Naive B cell (primary cell): ENCODE results near the gene DUSP12. TPM values are rescaled to one million over a fixed set of nuclear protein-coding genes. Genes with fewer than 3 reads are reported as not detected.

Source experiments
- ATAC-seq, 2 donors: fragments of 150-1000 bp; cut with Tn5 transposase; 2 replicates each; pipeline ENCODE4 v1.10.0; 2021; ENCODE audit warnings: low read depth in 2 of 2, mild to moderate bottlenecking in 2 of 2, moderate library complexity in 2 of 2
- DNase-seq: peaks from one replicate; pipeline ENCODE4 v3.0.0; 2022
- H3K27ac Mint-ChIP-seq, 6 donors: one replicate each; pipeline ENCODE4 v1.8.0; 2020 to 2022; ENCODE audit warnings: mild to moderate bottlenecking in 6 of 6, mixed read lengths in 6 of 6, moderate library complexity in 5 of 6, inconsistent platforms in 2 of 6
- H3K27me3 Mint-ChIP-seq, 3 donors: one replicate each; pipeline ENCODE4 v1.8.0; 2021 to 2022; ENCODE audit warnings: mixed read lengths in 3 of 3, mild to moderate bottlenecking in 1 of 3
- H3K36me3 Mint-ChIP-seq, 2 donors: one replicate each; pipeline ENCODE4 v1.8.0; 2020 to 2022; ENCODE audit warnings: mixed read lengths in 2 of 2, inconsistent platforms in 1 of 2, mild to moderate bottlenecking in 1 of 2
- H3K4me1 Mint-ChIP-seq, 3 donors: one replicate each; pipeline ENCODE4 v1.8.0; 2020 to 2022; ENCODE audit warnings: mixed read lengths in 3 of 3, inconsistent platforms in 1 of 3, mild to moderate bottlenecking in 1 of 3, moderate library complexity in 1 of 3
- H3K4me3 Mint-ChIP-seq, 8 donors: one replicate each; pipeline ENCODE4 v1.8.0; 2020 to 2022; ENCODE audit warnings: mild to moderate bottlenecking in 8 of 8, mixed read lengths in 8 of 8, moderate library complexity in 8 of 8, inconsistent platforms in 2 of 8
- H3K9me3 Mint-ChIP-seq, 7 donors: one replicate each; pipeline ENCODE4 v1.8.0; 2020 to 2022; ENCODE audit warnings: mixed read lengths in 7 of 7, mild to moderate bottlenecking in 5 of 7, inconsistent platforms in 2 of 7, moderate library complexity in 1 of 7
- polyA plus RNA-seq, 6 donors: library from polyadenylated mRNA; unstranded; fragments of 300-500 nt; fragmentation: Illumina TruSeq; gene quantifications; one replicate each; pipeline ENCODE4 v1.2.3, GENCODE V29; 2021; ENCODE audit warnings: low read depth in 6 of 6

The DUSP12 gene
- polyA plus RNA-seq: 100 to 1,000 TPM in 1 of 6 donors, 10 to 100 TPM in 5; 58.2 to 109 (median 66.5) TPM

GRCh38 chr1:161749509-161750407, at the start of gene DUSP12:
TSS of gene DUSP12 (plus strand) at chr1:161749786. CDS start at chr1:161749802, 16 bp downstream.
- ATAC-seq (peak; percentile 96 to 98), DNase-seq (peak; percentile 87)
- H3K4me3 Mint-ChIP-seq: peak within 1 kb of the TSS; percentile 94 to 100 (median 98)
- H3K36me3 Mint-ChIP-seq: peaks cover 10 to 13% of the 10 kb centered on the region in 2 donors
- H3K27me3 Mint-ChIP-seq: peaks cover 8 to 21% (median 19%) of the 10 kb centered on the region in 3 donors
- H3K4me1 Mint-ChIP-seq: peaks cover 21 to 38% (median 27%) of the 10 kb centered on the region in 3 donors
- peak within 1 kb of the TSS; percentile 88 to 98 (median 94) for H3K27ac Mint-ChIP-seq
- H3K9me3 Mint-ChIP-seq: peaks cover 0 to 2% (median 0%) of the 10 kb centered on the region in 7 donors

GRCh38 chr1:161702250-161702649, 47.3 kb upstream of the DUSP12 start:
- H3K4me3 Mint-ChIP-seq: no peak overlapping the region
- peaks cover 0 to 2% (median 0%) of the 10 kb centered on the region in 3 donors for H3K4me1 Mint-ChIP-seq
- H3K27ac Mint-ChIP-seq: no peak overlapping the region
- no peaks in the 10 kb centered on the region for H3K36me3 Mint-ChIP-seq
- H3K27me3 Mint-ChIP-seq: no peaks in the 10 kb centered on the region
- ATAC-seq (no peak), DNase-seq (no peak)
- peaks cover 0 to 7% (median 0%) of the 10 kb centered on the region in 7 donors for H3K9me3 Mint-ChIP-seq

GRCh38 chr1:161705537-161705936, 44.0 kb upstream of the DUSP12 start:
- peak; percentile 89 to 91 for ATAC-seq
- peak overlapping the region in 2 of 6 donors; percentile 89 to 97 for H3K27ac Mint-ChIP-seq

GRCh38 chr1:161706113-161706481, 43.5 kb upstream of the DUSP12 start:
- peaks cover 0 to 11% of the 10 kb centered on the region in 2 donors for H3K36me3 Mint-ChIP-seq
- H3K4me1 Mint-ChIP-seq: peaks cover 19 to 21% (median 20%) of the 10 kb centered on the region in 3 donors
- ATAC-seq (no peak), DNase-seq (no peak)
- no peaks in the 10 kb centered on the region for H3K9me3 Mint-ChIP-seq
- no peaks in the 10 kb centered on the region for H3K27me3 Mint-ChIP-seq
- H3K27ac Mint-ChIP-seq: peak overlapping the region in 1 of 6 donors; percentile 97
- peak overlapping the region in 5 of 8 donors; percentile 64 to 88 (median 82) for H3K4me3 Mint-ChIP-seq

More at GRCh38 chr1:161705537-161705936, 44.0 kb upstream of the DUSP12 start:
- peak; percentile 82 for DNase-seq
- Mint-ChIP-seq H3K36me3 (peaks cover 0 to 11% of the 10 kb centered on the region in 2 donors), H3K4me3 (peak overlapping the region in 6 of 8 donors; percentile 64 to 88 (median 82)), H3K9me3 (no peaks in the 10 kb centered on the region), H3K4me1 (peaks cover 14 to 16% (median 15%) of the 10 kb centered on the region in 3 donors), H3K27me3 (no peaks in the 10 kb centered on the region)

GRCh38 chr1:161706482-161707347, 42.9 kb upstream of the DUSP12 start, which contains the start of gene FCRLA:
TSS of gene FCRLA (plus strand) at chr1:161707229. CDS start at chr1:161707265, 36 bp downstream.
- Mint-ChIP-seq H3K4me3 (peak within 1 kb of the TSS in 5 of 8 donors; percentile 64 to 88 (median 82)), H3K27ac (peak within 1 kb of the TSS in 1 of 6 donors; percentile 97)

GRCh38 chr1:161707503-161707902, 42.1 kb upstream of the DUSP12 start:
- Mint-ChIP-seq H3K4me3 (no peak overlapping the region), H3K27ac (no peak overlapping the region), H3K36me3 (peaks cover 8 to 19% of the 10 kb centered on the region in 2 donors), H3K27me3 (no peaks in the 10 kb centered on the region), H3K9me3 (no peaks in the 10 kb centered on the region), H3K4me1 (peaks cover 27 to 34% (median 33%) of the 10 kb centered on the region in 3 donors)
- no peak for DNase-seq
- no peak for ATAC-seq

More at GRCh38 chr1:161706482-161707347, 42.9 kb upstream of the DUSP12 start, which contains the start of gene FCRLA:
- Mint-ChIP-seq H3K9me3 (no peaks in the 10 kb centered on the region), H3K27me3 (no peaks in the 10 kb centered on the region), H3K36me3 (peaks cover under 1 to 11% of the 10 kb centered on the region in 2 donors), H3K4me1 (peaks cover 22 to 26% (median 25%) of the 10 kb centered on the region in 3 donors)
- DNase-seq (peak; percentile 69), ATAC-seq (peak; percentile 59 to 63)

- ATAC-seq: no peak
- Mint-ChIP-seq H3K27me3 (no peaks in the 10 kb centered on the region), H3K4me3 (peak overlapping the region in 1 of 8 donors; percentile 90), H3K27ac (peak overlapping the region in 5 of 6 donors; percentile 1 to 70 (median 27)), H3K4me1 (peaks cover 27 to 42% (median 34%) of the 10 kb centered on the region in 3 donors), H3K36me3 (peaks cover 20 to 30% of the 10 kb centered on the region in 2 donors), H3K9me3 (no peaks in the 10 kb centered on the region)
- DNase-seq: peak; percentile 24
Observed at GRCh38 chr1:161709373-161709772, 40.2 kb upstream of the DUSP12 start.

- Mint-ChIP-seq H3K36me3 (peaks cover 20 to 30% of the 10 kb centered on the region in 2 donors), H3K9me3 (no peaks in the 10 kb centered on the region), H3K27ac (peak overlapping the region in 1 of 6 donors; percentile 79), H3K27me3 (no peaks in the 10 kb centered on the region), H3K4me1 (peaks cover 29 to 47% (median 36%) of the 10 kb centered on the region in 3 donors), H3K4me3 (peak overlapping the region in 2 of 8 donors; percentile 22 to 44)
- DNase-seq (no peak), ATAC-seq (no peak)
Observed at GRCh38 chr1:161710560-161710959, 39.0 kb upstream of the DUSP12 start.

GRCh38 chr1:161718559-161719324, 30.8 kb upstream of the DUSP12 start:
- DNase-seq: peak; percentile 76
- H3K27me3 Mint-ChIP-seq: no peaks in the 10 kb centered on the region
- peaks cover 0 to 2% (median 0%) of the 10 kb centered on the region in 7 donors for H3K9me3 Mint-ChIP-seq
- H3K27ac Mint-ChIP-seq: peak overlapping the region; percentile 1 to 93 (median 22)
- H3K36me3 Mint-ChIP-seq: peaks cover 0 to 5% of the 10 kb centered on the region in 2 donors
- peak overlapping the region; percentile 34 to 83 (median 68) for H3K4me3 Mint-ChIP-seq
- ATAC-seq: peak; percentile 96
- H3K4me1 Mint-ChIP-seq: peaks cover 44 to 67% (median 62%) of the 10 kb centered on the region in 3 donors

- Mint-ChIP-seq H3K36me3 (peaks cover 0 to under 1% of the 10 kb centered on the region in 2 donors), H3K4me1 (peaks cover 44 to 67% (median 66%) of the 10 kb centered on the region in 3 donors), H3K27me3 (no peaks in the 10 kb centered on the region), H3K9me3 (peaks cover 0 to 2% (median 0%) of the 10 kb centered on the region in 7 donors), H3K4me3 (peak overlapping the region; percentile 34 to 83 (median 68)), H3K27ac (peak overlapping the region in 4 of 6 donors; percentile 2 to 93 (median 55))
- ATAC-seq (peak in 1 of 2 donors; percentile 4), DNase-seq (no peak)
Observed at GRCh38 chr1:161719325-161719611, 30.3 kb upstream of the DUSP12 start.

GRCh38 chr1:161720422-161720821, 29.2 kb upstream of the DUSP12 start:
- no peaks in the 10 kb centered on the region for H3K27me3 Mint-ChIP-seq
- no peaks in the 10 kb centered on the region for H3K36me3 Mint-ChIP-seq

More at GRCh38 chr1:161720422-161720821, 29.2 kb upstream of the DUSP12 start:
- Mint-ChIP-seq H3K4me1 (peaks cover 50 to 76% (median 74%) of the 10 kb centered on the region in 3 donors), H3K4me3 (peak overlapping the region in 1 of 8 donors; percentile 8), H3K9me3 (peaks cover 0 to 2% (median 0%) of the 10 kb centered on the region in 7 donors), H3K27ac (no peak overlapping the region)
- no peak for DNase-seq
- no peak for ATAC-seq
